RWPE2 (cell line): ENCODE results near the gene PNCK.

ENCODE experiments used
- ATAC-seq: fragments of 200-7000 bp; cut with Tn5 transposase; 3 replicates; pipeline ENCODE4 v1.9.1; 2021; ENCODE audit warnings: low read depth
- DNase-seq: peaks from one replicate; pipeline ENCODE4 v3.0.0-alpha.2; 2020; ENCODE audit warnings: low spot score
- H3K27ac ChIP-seq: fragments of 450-650 bp; 2 replicates; pipeline ENCODE4 v1.5.1; 2017; ENCODE audit warnings: mild to moderate bottlenecking; ENCODE audit not compliant: poor library complexity, severe bottlenecking
- H3K27me3 ChIP-seq: fragments of 250-450 bp; sonication (Bioruptor Pico); 2 replicates; pipeline ENCODE4 v1.5.1; 2021; ENCODE audit warnings: mild to moderate bottlenecking, moderate library complexity; ENCODE audit not compliant: insufficient read depth, poor library complexity, severe bottlenecking
- H3K36me3 ChIP-seq: fragments of 250-450 bp; sonication (Bioruptor Pico); 2 replicates; pipeline ENCODE4 v1.5.1; 2020; ENCODE audit warnings: low read depth, mild to moderate bottlenecking, moderate library complexity
- H3K4me1 ChIP-seq: fragments of 250-450 bp; sonication (Bioruptor Pico); 2 replicates; pipeline ENCODE4 v1.5.1; 2021; ENCODE audit warnings: mild to moderate bottlenecking, moderate library complexity; ENCODE audit not compliant: insufficient read depth, poor library complexity, severe bottlenecking
- H3K4me3 ChIP-seq: fragments of 250-450 bp; sonication (Bioruptor Pico); 2 replicates; pipeline ENCODE4 v1.5.1; 2021; ENCODE audit warnings: mild to moderate bottlenecking, moderate library complexity; ENCODE audit not compliant: severe bottlenecking
- H3K9me3 ChIP-seq: fragments of 250-450 bp; sonication (Bioruptor Pico); 2 replicates; pipeline ENCODE4 v1.5.1; 2021; ENCODE audit warnings: mild to moderate bottlenecking, moderate library complexity; ENCODE audit not compliant: severe bottlenecking
- CTCF ChIP-seq: fragments of 450-650 bp; IDR thresholded peaks from one replicate; pipeline ENCODE4 v1.5.1; 2017; ENCODE audit warnings: mild to moderate bottlenecking, moderate library complexity; ENCODE audit not compliant: poor library complexity, severe bottlenecking

The PNCK gene

GRCh38 chrX:153681175-153681574 lies 7.6 kb upstream of the PNCK start:
- H3K9me3 ChIP-seq, result no peaks in the 10 kb centered on the region

GRCh38 chrX:153674219-153674851 lies 722 bp upstream of the PNCK start:
- peaks cover 9% of the 10 kb centered on the region for H3K4me1 ChIP-seq
- H3K36me3 ChIP-seq, result no peaks in the 10 kb centered on the region
- no peak for DNase-seq
- H3K27me3 ChIP-seq, result no peaks in the 10 kb centered on the region
- no peak for TF ChIP-seq CTCF
- H3K9me3 ChIP-seq, result no peaks in the 10 kb centered on the region
- ATAC-seq, result no peak
- H3K27ac ChIP-seq, result no peak overlapping the region
- no peak overlapping the region for H3K4me3 ChIP-seq

More at GRCh38 chrX:153681175-153681574, 7.6 kb upstream of the PNCK start:
- TF ChIP-seq CTCF, result no peak
- Histone ChIP-seq H3K4me1 (peaks cover 3% of the 10 kb centered on the region), H3K27ac (no peak overlapping the region), H3K36me3 (no peaks in the 10 kb centered on the region), H3K27me3 (no peaks in the 10 kb centered on the region), H3K4me3 (no peak overlapping the region)
- no peak for ATAC-seq
- DNase-seq, result no peak

GRCh38 chrX:153672531-153673427 lies 834 bp downstream of the PNCK start:
- Histone ChIP-seq H3K4me3 (no peak overlapping the region), H3K9me3 (no peaks in the 10 kb centered on the region), H3K4me1 (peaks cover 9% of the 10 kb centered on the region), H3K27me3 (no peaks in the 10 kb centered on the region), H3K36me3 (no peaks in the 10 kb centered on the region), H3K27ac (no peak overlapping the region)
- DNase-seq (no peak), ATAC-seq (no peak)
- no peak for TF ChIP-seq CTCF

- Histone ChIP-seq H3K27ac (no peak overlapping the region), H3K36me3 (no peaks in the 10 kb centered on the region), H3K4me1 (peaks cover 9% of the 10 kb centered on the region), H3K9me3 (no peaks in the 10 kb centered on the region), H3K4me3 (no peak overlapping the region), H3K27me3 (no peaks in the 10 kb centered on the region)
- ATAC-seq, result no peak
- TF ChIP-seq CTCF, result no peak
- DNase-seq, result no peak
Measured at GRCh38 chrX:153671589-153672530, 1.8 kb downstream of the PNCK start.
